ENCODE measurements around the gene SLC25A42.
A peak's percentile ranks its signal among the peaks of the same experiment; 100 is the strongest.
"Not testable (repeated sequence)": the region's sequence is repeated elsewhere in the genome, so short reads cannot be mapped to it uniquely, and the experiment has no call there.

Gene SLC25A42, protein sequence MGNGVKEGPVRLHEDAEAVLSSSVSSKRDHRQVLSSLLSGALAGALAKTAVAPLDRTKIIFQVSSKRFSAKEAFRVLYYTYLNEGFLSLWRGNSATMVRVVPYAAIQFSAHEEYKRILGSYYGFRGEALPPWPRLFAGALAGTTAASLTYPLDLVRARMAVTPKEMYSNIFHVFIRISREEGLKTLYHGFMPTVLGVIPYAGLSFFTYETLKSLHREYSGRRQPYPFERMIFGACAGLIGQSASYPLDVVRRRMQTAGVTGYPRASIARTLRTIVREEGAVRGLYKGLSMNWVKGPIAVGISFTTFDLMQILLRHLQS

GRCh38 chr19:19063183-19064097 is at the start of gene SLC25A42:
TSS of gene SLC25A42 (plus strand) at chr19:19063994. CDS start at chr19:19096125, 32,131 bp downstream.
- peak; percentile 98 for DNase-seq

- no peak for DNase-seq
Measured at GRCh38 chr19:19021115-19021514, 42.7 kb upstream of the SLC25A42 start.

DNA sequence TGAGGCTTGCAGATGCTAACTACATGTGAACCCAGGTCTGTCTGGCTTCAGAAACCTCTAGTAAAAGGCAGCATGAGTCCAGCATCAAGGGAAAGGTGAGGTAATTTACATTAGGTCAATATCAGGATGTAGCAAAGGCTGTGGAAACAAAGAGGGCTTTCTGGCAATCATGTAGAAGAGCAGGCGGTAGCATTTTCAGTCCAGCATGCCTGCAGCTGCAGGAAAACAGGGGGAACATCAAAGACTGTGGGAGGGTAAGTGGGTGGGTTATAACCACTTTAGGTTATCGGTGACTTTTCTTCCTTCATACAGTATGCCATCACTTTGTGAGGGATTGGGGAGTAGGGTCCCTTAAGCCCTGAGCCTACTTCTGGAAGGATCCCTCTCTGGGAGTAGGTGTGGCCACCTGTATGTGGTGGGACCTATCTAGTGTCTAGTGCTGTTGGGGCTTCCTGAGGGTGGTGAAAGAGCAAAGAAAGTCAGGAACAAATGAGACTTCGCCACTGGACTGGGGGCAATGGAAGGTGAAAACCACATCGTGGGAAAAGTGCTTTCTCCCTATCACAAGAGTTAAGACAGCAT is 41.3 kb upstream of the SLC25A42 start:
- no peak for DNase-seq

DNA sequence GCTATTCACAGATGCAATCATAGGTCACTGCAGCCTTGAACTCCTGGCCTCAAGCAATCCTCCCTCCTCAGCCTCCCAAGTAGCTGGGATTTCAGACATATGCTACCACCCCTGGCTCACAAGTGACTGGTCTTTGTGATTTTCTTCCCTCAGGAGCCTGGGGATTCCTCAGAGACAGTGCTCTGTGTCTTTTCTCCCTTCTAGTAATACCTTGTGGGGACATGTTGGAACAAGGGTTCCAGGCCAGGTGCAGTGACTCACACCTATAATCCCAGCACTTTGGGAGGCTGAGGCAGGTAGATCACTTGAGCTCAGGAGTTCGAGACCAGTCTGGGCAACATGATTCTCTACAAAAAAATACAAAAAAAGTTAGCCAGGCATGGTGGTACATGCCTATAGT is 40.4 kb upstream of the SLC25A42 start:
- not testable (repeated sequence) for DNase-seq

GRCh38 chr19:19025861-19026260 is 37.9 kb upstream of the SLC25A42 start:
- no peak for DNase-seq

DNA sequence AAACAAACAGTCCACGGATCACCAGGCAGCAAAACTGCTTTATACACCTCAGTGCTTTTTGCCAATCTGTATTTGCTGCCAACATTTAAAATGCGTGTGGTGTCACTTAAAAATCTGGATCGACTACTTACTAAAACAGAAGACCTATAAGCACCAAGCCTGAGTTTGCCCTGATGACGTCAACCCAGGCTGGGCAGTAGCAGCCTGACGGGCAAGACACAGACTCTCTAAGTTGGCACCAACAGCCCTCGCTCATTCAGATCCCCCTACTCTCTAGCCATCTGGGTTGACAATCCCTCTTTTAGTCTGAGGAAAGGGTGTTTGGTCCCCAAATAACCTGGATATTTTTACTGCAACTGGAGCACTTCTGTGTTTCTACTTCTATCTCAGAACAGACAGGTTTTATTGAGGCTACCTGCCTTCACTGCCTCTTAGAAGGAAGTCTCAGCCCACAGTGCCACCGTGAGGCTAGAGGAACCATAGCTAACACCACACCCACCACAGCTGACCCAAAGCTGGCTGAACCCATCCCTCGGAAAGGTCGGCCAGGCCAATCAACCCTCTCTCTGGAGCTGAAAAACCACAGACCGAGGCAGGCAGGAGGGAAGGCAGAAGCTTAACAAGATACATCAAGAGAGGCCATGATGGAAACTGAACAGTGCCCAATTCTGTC is 37.4 kb upstream of the SLC25A42 start:
- DNase-seq, result no peak

- no peak for DNase-seq
Measured at GRCh38 chr19:19027228-19027627, 36.6 kb upstream of the SLC25A42 start.

DNA sequence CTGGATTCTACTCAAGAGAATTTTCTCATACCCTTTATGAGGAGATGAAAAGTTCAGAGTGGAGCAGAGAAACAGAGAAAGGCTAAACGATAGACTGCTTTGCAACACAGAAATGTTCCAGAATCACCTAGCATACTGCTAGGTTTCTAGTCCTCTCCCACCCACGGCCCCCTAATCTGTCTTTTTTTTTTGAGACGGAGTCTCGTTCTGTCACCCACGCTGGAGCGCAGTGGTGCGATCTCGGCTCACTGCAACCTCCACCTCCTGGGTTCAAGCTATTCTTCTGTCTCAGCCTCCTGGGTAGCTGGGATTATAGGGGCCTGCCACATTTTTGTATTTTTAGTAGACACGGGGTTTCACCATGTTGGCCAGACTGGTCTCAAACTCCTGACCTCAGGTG is 35.3 kb upstream of the SLC25A42 start:
- DNase-seq, result no peak

DNA sequence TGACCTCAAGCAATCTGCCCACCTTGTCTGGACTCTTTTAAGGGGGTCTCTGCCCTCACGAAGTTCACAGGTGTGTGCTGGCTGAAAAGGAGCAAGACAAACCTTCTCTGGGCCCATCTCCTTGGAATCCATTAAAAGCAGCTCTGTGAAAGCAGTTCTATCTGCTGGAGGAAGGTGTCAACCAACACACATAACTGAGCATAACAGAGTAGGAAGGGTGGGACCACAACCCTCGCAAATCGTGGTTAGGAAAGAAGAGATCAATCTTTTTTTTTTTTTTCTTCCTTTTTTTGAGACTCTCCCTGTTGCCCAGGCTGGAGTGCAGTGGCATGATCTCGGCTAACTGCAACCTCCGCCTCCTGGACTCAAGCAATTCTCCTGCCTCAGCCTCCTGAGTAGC is 31.9 kb upstream of the SLC25A42 start:
- DNase-seq, result no peak

- no peak for DNase-seq
Measured at GRCh38 chr19:19032420-19033175, 31.2 kb upstream of the SLC25A42 start.

GRCh38 chr19:19033176-19033425 is 30.7 kb upstream of the SLC25A42 start:
- DNase-seq, result no peak

DNA sequence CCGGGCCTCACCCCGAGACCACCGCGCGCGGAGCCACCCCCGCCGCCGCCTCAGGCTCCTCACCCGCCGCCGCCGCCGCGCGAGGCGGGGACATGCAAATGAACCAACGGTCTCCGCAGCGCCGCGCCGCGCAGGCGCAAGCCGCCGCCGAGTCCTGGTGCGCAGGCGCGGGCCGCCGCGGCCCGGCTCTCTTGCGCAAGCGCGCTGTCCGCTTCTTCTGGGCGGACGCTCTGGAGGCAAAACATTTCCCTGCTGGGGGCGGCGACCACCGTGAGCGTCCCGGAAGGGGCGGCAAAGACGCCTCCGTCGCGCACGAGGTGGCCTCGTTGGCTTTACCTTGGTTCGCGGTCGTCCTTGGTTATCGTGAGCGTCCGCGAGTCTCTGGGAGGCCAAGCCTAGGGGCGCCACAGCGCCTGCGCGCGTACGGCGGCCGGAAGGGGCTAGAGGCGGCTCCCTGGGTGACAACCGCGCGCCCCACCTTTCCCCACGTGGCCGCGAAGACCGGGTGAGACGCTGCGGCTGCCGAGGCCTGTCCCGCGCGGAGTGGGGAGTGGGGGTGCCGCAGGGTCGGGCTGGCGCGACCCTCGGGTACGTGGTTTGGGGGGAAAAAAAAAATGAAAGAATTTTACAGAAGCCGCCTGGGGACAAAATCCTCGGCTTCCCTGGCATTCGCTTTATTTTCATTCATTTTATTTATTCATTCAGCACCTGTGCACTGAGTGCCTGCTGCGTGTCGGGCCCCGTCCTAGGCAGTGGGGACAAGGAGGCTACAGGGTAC is 30.2 kb upstream of the SLC25A42 start, which contains the start of the genes ARMC6 and SUGP2:
ARMC6 (plus strand) TSS at position 178 of the 778 bp plus-strand sequence. CDS start 607 bp downstream, outside the sequence.
SUGP2 (minus strand) TSS at position 92 of the 778 bp plus-strand sequence. CDS start 2,446 bp downstream, outside the sequence.
- DNase-seq, result peak; percentile 71

DNA sequence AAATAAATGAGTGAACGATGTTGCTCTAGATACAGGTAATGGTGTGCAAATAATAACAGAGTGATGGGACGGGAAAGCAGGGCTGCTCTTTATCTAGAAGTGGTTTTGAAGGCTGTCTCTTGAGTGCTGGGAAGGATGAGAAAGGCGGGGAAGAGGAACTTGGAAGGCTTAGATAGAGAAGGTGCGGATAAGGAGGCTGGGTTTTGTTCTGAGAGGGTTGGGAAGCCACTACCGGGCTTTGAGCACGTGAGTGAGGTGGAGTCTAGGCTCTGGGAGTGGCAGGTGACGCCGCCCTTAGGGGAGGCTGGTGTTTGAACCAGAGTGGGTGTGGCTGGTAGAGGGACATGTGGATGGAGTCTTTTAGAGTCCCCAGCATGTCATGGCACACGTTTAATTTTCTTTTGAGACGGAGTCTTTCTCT is 29.6 kb upstream of the SLC25A42 start:
- DNase-seq, result peak; percentile 10

- DNase-seq, result no peak
Measured at GRCh38 chr19:19039901-19040300, 23.9 kb upstream of the SLC25A42 start.

DNA sequence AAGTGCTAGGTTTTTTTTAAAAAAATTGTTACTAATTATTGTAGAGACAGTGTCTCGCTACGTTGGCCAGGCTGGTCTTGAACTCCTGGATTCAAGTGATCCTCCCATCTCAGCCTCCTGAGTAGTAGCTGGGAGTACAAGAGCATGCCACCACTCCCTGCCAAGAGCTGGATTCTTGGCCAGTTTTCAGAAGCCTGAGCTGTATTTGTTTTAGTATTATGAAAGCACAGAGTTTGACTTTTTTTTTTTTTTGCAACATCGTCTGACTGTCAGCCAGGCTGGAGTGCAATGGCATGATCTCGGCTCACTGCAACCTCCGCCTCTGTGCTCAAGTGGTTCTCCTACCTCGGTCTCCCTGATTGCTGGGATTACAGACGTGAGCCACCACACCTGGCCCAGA is 23.4 kb upstream of the SLC25A42 start:
- no peak for DNase-seq

GRCh38 chr19:19042732-19043280 is 21.0 kb upstream of the SLC25A42 start:
- DNase-seq, result no peak

GRCh38 chr19:19043481-19043880 is 20.3 kb upstream of the SLC25A42 start:
- DNase-seq, result no peak

DNA sequence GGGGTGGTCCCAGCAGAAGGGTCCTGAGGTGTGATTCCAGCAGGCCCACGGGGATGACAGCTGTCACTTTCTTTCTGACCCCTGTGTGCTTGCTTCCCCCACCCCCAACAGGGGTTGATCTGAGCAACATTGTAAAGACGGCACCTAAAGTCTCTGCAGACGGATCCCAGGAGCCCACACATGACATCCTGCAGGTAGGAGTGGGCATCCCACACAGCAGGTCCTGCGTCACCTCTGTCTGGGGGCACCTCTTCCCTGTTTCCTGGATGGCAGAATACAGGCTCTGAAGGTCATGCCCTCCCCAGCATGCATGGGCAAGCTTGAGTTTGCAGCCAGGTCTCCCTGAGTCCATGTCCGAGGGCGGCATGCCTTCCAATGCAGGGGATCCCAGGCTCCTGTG is 19.9 kb upstream of the SLC25A42 start:
- no peak for DNase-seq

GRCh38 chr19:19049406-19049805 is 14.4 kb upstream of the SLC25A42 start:
- no peak for DNase-seq

DNA sequence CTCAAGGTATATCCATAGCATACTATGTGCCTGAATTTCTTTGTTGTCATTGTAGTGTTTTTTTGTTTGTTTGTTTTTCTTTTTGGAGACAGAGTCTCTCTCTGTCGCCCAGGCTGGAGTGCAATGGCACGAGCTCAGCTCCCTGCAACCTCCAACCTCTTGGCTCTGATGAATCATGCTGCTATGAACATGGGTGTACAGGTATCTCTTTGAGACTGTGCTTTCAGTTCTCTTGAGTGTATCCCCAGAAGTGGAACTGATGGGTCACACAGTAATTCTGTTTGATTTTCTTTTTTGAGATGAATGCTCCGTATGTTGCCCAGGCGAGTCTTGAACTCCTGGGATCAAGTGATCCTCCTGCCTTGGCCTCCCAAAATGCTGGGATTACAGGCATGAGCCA is 13.7 kb upstream of the SLC25A42 start:
- no peak for DNase-seq

DNA sequence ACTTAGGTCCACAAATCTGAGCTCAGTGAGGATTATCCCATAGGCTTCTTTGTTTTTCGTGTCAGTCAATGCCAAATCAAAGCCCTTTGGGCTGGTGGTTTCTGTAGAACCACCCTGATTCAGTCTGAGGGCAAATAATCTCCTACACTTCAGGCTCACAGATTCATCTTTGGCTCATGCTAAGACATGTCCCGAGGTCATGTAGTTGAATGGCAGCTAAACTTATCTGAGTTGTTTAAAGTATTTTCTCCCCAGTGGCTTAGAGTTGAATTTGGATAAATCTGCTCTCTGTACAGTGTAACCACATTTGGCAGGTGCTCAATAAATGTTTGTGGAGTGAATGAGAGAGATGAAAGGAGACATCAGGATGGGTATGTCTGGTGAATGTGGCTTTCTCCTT is 13.1 kb upstream of the SLC25A42 start:
- no peak for DNase-seq

Measured in NCI-H1417 treated with DMSO at 0.1 percent for 48 hours (cell line).